Tibial artery (tissue), 4 donors: ENCODE data around the gene ADARB2.

Source experiments
- DNase-seq, 2 donors: peaks; one replicate each; pipeline ENCODE4 v3.0.0-alpha.2; 2019
- H3K27ac ChIP-seq, 2 donors: fragments of 200-600 bp; sonication (generic) in 1 of 2; 1 replicate in 1 of 2; 2 replicates in 1 of 2; pipeline ENCODE4 v1.5.1; 2018 to 2019; ENCODE audit warnings: mild to moderate bottlenecking in 1 of 2
- H3K27me3 ChIP-seq, 2 donors: fragments of 200-600 bp; sonication (generic) in 1 of 2; one replicate each; pipeline versions ENCODE4 v1.5.1 to v1.6.0; 2016 to 2019
- H3K36me3 ChIP-seq, 3 donors: fragments of 200-600 bp; sonication (generic) in 2 of 3; one replicate each; pipeline ENCODE4 v1.5.1; 2016 to 2019; ENCODE audit warnings: mild to moderate bottlenecking in 2 of 3
- H3K4me1 ChIP-seq, 4 donors: fragments of 200-600 bp; sonication (generic) in 2 of 4; 1 replicate in 3 of 4; 2 replicates in 1 of 4; pipeline ENCODE4 v1.5.1; 2016 to 2019
- H3K4me3 ChIP-seq, 2 donors: fragments of 200-600 bp; sonication (generic) in 1 of 2; 1 replicate in 1 of 2; 2 replicates in 1 of 2; pipeline ENCODE4 v1.5.1; 2018 to 2019; ENCODE audit warnings: mild to moderate bottlenecking in 2 of 2
- H3K9me3 ChIP-seq, 3 donors: fragments of 200-600 bp; sonication (generic) in 1 of 3; one replicate each; pipeline ENCODE4 v1.5.1; 2016 to 2019
- CTCF ChIP-seq, 2 experiments: fragments of 200-600 bp in 1 of 2; fragments of 450-650 bp in 1 of 2; IDR thresholded peaks; one replicate each; pipeline ENCODE4 v1.5.1; 2017 to 2019; ENCODE audit warnings: antibody characterized with exemption in 2 of 2, mild to moderate bottlenecking in 1 of 2, moderate library complexity in 1 of 2
- intact Hi-C: fragments of 100-400 bp; cut with DNase I; formaldehyde crosslinking; loops from one replicate; pipeline ENCODE4 v1.15.0; 2023; ENCODE audit warnings: low total_unique reads

Gene ADARB2

GRCh38 chr10:1667392-1667791 lies 69.9 kb downstream of the ADARB2 start:
- intact Hi-C loops: no loop called here

GRCh38 chr10:1666147-1666546 lies 71.2 kb downstream of the ADARB2 start:
- intact Hi-C loops: no loop called here
- peak in 1 of 2 donors; percentile 37 for DNase-seq
- no peak for TF ChIP-seq CTCF (IDR thresholded peaks at IDR 0.05)
- H3K27ac ChIP-seq: no peak overlapping the region
- no peaks in the 10 kb centered on the region for H3K4me1 ChIP-seq
- no peaks in the 10 kb centered on the region for H3K36me3 ChIP-seq
- H3K27me3 ChIP-seq: peaks cover 0 to 15% of the 10 kb centered on the region in 2 donors
- H3K9me3 ChIP-seq: no peaks in the 10 kb centered on the region
- no peak overlapping the region for H3K4me3 ChIP-seq

More at GRCh38 chr10:1667392-1667791, 69.9 kb downstream of the ADARB2 start:
- Histone ChIP-seq H3K27ac (no peak overlapping the region), H3K4me1 (no peaks in the 10 kb centered on the region), H3K9me3 (no peaks in the 10 kb centered on the region), H3K27me3 (peaks cover 0 to 10% of the 10 kb centered on the region in 2 donors), H3K36me3 (no peaks in the 10 kb centered on the region), H3K4me3 (no peak overlapping the region)
- DNase-seq: no peak
- no peak for TF ChIP-seq CTCF (IDR thresholded peaks at IDR 0.05)

- no peaks in the 10 kb centered on the region for H3K36me3 ChIP-seq
Measured at GRCh38 chr10:1665681-1666080, 71.6 kb downstream of the ADARB2 start.

GRCh38 chr10:1665021-1665661 lies 72.2 kb downstream of the ADARB2 start:
- intact Hi-C loops: no loop called here
- H3K9me3 ChIP-seq: no peaks in the 10 kb centered on the region
- DNase-seq: peak in 1 of 2 donors; percentile 39
- H3K4me1 ChIP-seq: no peaks in the 10 kb centered on the region
- H3K4me3 ChIP-seq: no peak overlapping the region
- peaks cover 0 to 15% of the 10 kb centered on the region in 2 donors for H3K27me3 ChIP-seq
- no peaks in the 10 kb centered on the region for H3K36me3 ChIP-seq
- no peak overlapping the region for H3K27ac ChIP-seq
- no peak for TF ChIP-seq CTCF (IDR thresholded peaks at IDR 0.05)

More at GRCh38 chr10:1665681-1666080, 71.6 kb downstream of the ADARB2 start:
- no peak for DNase-seq
- no peak for TF ChIP-seq CTCF (IDR thresholded peaks at IDR 0.05)
- Histone ChIP-seq H3K9me3 (no peaks in the 10 kb centered on the region), H3K27ac (no peak overlapping the region), H3K4me3 (no peak overlapping the region), H3K27me3 (peaks cover 0 to 15% of the 10 kb centered on the region in 2 donors), H3K4me1 (no peaks in the 10 kb centered on the region)
- intact Hi-C loops: no loop called here

GRCh38 chr10:1664333-1664964 lies 72.9 kb downstream of the ADARB2 start:
- no peak for TF ChIP-seq CTCF (IDR thresholded peaks at IDR 0.05)
- Histone ChIP-seq H3K9me3 (no peaks in the 10 kb centered on the region), H3K4me1 (no peaks in the 10 kb centered on the region), H3K27me3 (peaks cover 0 to 15% of the 10 kb centered on the region in 2 donors), H3K4me3 (no peak overlapping the region), H3K27ac (no peak overlapping the region), H3K36me3 (no peaks in the 10 kb centered on the region)
- intact Hi-C loops: no loop called here
- peak in 1 of 2 donors; percentile 21 for DNase-seq
